Anterior cingulate cortex (tissue), 58 donors: ENCODE data around the gene FAM210A.
"Not testable (repeated sequence)": the region's sequence is repeated elsewhere in the genome, so short reads cannot be mapped to it uniquely, and the experiment has no call there.

Experiments
- DNase-seq, 58 donors: peaks; one replicate each; lab custom pipeline; 2025; lab: John Stamatoyannopoulos, UW

Gene FAM210A

DNA sequence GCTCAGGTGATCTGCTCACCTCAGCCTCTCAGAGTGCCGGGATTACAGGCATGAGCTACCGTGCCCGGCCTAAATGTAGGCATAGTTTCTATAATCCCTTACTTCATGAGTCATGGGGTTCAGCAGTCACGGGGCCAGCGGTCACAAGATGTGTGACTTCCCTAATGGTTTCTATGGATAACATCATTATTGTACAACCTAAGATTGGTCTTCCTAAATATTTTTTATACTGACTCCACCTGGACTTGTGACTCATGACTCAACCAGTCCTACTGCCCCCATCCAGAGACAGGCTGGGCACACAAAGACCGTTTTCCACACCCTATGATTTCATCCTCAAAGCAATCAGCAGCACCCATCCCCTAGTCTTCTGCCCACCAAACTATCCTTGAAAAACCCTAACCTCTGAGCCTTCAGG, 15.9 kb downstream of the FAM210A start:
- no peak for DNase-seq

DNA sequence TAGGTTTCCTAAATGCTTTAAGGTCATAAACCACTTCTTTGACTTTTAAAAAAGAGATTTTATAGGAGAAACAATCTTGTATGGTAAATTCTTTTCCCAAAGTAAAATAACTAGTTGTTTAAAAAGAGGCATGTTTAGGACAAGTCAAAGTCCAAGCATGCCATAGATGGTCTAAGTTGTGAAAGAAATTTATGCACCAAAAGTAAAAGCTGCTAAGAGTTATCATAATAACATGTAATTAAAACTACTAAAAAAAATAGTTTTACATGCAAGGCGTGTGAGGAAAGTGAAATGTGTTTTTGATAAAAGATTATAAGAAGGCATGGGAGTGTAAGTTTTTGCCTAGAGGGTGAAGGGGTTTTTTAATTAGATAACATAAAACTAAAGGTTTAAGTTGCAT, 22.5 kb downstream of the FAM210A start:
- DNase-seq = no peak

DNA sequence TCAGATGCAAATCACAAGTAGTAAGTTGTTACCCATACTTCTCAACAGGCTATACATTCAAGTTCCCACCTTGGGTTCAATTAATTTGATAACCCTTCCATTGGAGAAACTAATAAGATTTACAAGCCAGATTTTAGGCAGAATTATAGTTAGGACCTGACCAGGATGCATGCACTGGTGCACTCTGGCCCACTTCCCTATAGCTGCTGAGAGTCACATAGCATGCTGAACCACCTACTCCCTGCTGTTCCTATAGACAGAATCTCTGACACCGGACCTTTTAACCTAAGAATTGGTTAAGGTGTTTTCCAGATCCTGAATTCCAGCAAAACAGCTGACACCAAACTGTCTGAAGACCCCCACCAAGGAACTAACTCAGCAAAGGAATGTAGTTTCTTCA, 26.2 kb downstream of the FAM210A start:
- DNase-seq = no peak

DNA sequence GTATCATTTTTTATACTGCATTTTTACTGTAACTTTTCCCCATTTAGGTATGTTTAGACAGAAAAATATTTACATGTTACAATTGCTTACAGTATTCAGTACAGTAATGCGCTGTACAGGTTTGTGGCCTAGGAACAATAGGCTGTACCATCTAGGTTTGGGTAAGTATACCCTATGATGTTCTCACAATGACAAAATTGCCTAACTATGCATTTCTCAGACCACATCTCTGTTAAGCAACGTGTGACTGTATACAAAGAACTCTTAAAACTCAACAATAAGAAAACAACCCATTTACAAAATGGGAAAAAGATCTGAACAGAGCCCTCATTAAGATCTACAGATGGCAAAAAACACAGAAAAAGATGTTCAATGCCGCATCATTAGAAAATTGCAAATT, 29.4 kb downstream of the FAM210A start:
- DNase-seq = no peak

DNA sequence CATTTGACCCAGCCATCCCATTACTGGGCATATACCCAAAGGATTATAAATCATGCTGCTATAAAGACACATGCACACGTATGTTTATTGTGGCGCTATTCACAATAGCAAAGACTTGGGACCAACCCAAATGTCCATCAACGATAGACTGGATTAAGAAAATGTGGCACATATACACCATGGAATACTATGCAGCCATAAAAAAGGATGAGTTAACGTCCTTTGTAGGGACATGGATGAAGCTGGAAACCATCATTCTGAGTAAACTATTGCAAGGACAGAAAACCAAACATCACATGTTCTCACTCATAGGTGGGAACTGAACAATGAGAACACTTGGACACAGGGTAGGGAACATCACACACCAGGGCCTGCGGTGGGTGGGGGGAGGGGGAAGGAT, 31.0 kb downstream of the FAM210A start:
- DNase-seq = not testable (repeated sequence)

DNA sequence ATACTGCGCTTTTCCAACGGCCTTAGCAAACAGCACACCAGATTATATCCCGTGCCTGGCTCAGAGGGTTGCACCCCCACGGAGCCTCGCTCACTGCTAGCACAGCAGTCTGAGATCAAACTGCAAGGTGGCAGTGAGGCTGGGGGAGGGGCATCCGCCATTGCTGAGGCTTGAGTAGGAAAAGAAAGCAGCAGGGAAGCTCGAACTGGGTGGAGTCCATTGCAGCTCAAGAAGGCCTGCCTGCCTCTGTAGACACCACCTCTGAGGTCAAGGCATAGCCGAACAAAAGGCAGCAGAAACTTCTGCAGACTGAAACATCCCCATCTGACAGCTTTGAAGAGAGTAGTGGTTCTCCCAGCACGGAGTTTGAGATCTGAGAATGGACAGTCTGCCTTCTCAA, 36.3 kb downstream of the FAM210A start:
- DNase-seq = not testable (repeated sequence)

DNA sequence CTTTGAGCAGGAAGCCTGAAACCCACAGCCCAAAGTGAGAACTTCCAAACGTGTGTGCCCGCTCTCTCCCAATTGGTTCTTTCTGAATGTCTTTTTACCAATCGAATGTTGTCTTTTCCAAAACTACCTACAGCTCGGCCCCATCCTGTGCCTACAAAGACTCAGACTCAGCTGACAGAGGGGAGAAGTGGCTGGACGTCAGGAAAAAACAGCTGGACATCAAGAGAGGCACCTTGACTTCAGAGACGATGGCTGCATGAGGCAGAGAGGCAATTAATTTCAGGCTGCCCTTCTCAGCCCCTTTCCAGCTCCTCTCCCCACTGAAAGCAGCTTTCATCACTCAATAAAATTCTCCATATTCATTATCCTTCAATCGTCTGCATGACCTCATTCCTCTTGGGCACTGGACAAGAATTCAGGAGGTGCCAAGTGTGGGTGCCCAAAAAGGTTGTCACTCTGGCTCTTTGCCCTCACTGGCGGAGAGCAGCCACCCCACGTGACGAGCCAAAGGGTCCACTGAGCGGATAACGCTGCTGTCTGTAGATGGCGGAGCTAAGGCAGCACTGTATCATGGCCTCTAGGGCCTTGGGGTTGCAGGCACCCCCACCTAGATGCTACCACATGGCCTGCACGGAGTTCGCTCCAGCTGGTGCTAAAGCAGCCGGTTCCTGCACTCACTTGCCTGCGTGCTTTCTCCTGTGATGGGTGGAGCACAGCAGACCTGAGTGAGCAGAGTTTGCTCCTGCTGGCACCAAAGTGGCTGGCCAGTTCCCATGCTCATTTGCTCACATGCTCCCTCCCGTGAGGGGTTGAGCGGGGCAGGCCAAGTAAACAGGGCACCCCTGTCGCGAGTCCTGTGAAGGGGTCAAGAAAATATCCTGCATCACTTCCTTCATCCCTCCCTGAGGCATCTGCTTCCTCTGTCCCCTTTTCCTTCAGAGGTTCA, 37.9 kb downstream of the FAM210A start:
- peak in 1 of 58 donors; percentile 30 for DNase-seq

DNA sequence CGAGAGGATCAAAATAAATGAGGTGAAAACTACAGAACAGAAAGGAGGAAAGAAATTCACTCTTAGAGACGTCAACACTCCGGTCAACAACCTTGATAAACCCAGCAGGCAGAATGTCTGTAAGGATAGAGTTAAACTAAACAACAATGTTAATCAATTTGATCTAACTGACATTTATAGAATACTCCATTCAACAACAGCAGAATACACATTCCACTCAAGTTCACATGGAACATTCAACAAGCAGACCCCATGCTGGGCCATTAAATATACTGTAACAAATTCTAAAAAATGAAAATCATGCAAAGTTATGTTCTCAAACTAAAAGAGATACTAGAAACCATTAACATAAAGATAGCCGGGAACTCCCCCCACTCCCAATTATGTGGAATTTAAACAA, 41.8 kb downstream of the FAM210A start:
- no peak for DNase-seq

DNA sequence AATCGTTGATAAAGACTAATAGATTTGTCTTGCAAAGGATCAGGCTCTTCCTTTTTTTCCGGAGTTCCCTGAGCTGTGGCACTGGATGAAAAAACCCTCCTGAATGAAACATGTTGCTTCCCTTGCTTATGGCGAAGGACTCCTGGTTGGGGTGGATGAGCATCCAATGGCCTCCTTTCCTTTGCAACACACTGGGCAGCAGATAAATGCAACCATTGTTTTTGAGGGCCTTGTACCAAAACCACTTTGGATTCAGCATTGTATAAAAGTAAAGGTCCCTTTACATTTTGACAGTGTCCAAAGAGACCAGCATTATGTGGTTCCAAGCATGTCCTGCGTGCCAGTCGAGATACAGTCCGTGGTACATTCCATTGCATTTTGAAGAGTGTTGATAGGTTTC, 44.7 kb downstream of the FAM210A start:
- peak in 2 of 58 donors; percentile 12 to 21 for DNase-seq

DNA sequence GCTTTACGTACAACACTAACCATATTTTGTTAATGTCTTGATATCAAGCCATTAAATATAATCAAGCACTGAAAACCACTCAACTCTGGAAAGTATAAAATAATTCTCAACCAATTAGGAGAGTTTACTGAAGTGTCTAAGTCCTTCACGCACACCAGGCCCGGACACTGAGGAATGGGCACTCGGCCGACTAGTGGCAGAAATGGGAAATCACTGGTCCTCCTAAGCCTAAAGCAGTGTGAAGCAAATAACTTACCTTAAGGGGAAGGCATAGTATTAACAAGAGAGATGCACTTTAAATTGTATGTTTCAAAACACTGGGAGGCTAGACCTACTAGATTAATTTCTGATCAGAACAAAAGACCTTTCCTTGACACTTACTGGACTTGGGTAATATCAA, 45.7 kb downstream of the FAM210A start:
- peak in 7 of 58 donors; percentile 9 to 19 (median 14) for DNase-seq

DNA sequence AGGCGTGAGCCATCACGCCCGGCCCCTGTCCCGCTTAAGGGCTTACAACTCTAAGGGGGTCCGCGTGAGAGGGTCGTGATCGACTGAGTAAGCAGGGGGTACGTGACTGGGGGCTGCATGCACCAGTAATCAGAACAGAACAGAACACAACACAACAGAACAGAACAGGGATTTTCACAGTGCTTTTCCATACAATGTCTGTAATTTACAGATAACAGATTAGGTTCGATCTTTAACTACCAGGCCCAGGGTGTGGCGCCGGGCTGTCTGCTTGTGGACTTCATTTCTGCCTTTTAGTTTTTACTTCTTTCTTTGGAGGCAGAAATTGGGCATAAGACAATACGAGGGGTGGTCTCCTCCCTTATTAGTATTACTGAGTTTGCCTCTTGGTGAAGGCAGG, 49.0 kb downstream of the FAM210A start:
- DNase-seq = not testable (repeated sequence)

DNA sequence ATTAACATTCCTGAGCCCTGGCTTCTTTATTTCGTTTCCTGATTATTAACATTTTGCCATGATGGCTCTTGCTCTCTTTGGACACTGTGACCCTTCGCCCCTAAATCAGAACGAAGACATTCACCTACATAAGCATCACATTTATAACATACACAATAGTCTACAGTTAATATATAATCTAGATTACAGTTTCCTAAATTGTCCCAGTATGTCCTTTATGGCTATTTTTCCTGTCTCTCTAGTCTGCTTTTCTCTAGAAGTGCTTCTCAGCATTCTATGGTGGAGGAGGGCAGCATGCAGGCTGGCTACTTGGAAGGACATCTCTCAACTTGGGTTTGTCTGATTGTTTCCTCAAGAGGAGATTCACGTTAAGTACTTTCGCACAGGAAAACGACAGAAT, 49.9 kb downstream of the FAM210A start:
- no peak for DNase-seq

DNA sequence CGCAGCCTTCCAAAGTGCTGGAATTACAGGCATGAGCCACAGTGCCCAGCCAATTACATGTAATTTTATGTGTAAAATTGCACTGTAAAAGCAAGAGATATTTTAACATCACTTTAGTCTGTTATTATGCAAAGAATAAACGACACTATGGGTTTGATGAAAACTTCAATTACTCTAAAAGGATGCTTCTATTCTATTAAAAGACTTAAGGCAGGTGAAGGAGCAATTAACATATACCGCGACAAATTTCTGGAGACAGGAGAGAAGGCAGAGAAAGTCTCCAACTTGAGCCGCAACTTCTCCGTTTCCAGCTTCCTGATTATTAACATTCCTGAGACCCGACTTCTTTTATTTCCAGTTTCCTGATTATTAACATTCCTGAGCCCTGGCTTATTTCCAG, 53.7 kb downstream of the FAM210A start:
- DNase-seq = no peak

DNA sequence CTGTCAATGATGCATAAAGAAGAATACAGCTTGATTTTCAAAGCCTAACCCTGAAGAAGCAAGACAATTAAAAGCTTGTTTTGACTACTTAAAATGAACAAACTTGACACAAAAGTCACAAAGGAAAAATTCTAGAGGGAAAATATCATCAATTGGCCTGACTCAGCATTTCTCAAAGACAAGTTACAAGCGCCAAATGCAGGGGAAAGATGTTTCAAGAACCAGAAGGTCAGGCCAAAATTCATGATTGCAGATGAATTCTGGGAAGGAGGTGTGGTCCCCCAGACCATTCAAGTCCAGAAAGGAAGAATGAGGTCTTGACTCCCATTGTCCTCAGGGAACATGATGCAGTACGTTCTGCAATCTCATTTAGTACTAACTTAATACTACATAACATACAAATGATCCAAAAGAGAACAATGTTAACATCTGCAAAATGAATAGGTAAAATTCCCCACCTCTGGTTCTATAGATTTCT, 64.5 kb downstream of the FAM210A start:
- DNase-seq = no peak

DNA sequence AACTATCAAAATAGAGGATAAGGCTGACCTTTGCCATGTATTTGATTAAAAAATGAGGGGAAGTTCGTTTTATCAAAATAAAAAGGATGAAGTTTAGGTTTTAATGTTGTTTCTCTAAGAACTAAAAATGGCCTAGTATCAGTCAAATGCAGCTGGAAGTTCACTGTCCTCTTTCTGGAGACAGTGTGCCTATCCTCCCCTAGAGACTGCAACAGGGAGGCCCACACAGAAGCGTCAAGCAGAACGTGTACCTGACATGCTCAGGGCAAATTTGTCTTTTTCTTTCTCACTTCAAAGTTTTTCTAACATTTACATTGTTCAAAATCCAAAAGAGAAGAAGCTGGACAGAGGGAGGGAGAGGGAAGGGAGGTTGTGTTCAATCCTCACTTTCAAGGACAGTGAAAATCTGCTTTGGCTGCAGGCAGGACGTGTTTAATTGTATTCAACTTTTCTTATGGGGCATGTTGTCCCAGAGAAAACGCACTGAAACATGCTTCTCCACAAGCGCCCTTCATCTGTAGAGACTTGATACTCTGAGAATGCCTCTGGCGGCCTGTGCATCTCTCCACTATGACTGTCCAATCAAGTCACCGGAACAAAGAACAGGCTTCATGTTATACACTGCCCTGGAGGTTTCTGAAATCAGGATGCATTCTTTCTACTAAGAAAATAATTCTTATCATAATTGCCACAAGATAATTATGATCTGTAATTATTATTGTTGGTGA, 65.1 kb downstream of the FAM210A start:
- DNase-seq = no peak

DNA sequence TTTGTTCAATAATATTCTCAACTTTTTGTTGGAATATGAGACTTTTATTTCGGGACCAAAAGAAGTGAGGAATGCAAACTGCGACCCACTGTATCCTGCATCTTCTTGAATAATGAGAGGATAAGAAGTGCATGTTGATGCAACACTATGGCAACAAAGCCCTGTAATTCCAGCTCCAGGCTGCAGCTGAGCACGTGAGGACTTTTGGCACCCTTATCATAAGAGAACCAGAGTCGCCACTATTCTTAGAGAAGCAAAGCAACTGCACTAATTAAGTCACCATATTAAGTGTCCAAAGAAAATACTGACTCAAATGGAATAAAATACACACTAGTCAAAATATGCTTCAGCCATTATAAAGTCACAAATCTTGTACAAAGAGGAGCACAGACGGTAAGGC, 65.8 kb downstream of the FAM210A start:
- peak in 1 of 58 donors; percentile 19 for DNase-seq

DNA sequence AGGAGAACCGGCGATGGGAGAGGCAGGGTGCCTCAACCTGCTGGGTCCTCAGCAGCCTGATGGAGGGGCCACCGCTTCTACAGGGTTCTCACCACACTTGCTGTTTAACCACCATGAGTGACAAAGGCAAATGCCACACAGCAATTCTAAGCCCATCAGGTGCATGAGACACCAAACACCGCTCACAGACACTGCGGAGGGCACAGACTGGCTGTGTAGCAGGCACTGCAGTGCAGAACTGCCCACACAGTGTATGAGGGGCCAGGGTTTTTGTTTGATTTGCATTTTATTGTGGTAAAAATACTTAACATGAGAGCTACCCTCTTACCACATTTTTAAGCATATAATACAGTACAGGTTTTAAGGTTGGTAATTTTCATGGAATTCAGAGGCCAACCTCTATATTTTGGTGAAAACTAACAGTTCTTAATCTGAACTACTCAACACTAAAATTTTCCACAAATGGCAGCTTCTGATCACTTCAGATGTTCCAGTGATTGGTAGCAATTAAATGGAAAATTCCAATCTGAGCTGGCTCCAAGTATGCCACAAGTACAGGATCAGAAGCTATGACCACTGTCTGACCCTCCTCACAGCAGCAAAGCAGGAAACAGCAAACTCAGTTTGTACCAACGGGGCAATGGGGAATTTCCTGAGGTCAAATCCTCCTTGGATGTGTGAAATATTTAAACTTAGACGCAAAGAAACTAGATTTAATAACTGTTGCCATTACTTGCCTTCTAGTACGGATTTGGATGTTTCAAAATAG, 67.7 kb downstream of the FAM210A start:
- DNase-seq = no peak

DNA sequence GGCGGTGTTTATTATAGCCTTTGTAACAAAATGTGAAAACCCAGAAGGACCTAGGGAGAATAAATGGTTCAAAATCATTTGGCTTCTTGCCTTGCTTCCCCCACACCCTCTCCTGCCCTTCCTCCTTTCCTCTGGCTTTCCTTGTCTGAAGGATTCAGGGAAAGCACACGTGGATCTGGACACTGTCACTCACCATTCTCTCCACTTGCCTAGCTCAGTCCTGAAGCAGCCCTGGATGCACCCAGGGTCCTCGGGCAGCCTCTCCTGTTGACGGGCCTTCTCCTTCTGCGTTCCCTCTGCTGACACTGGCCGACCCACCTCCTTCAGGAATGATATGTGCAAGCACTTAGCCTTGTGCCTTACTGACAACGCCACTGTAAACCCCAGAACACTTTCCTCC, 68.4 kb downstream of the FAM210A start:
- no peak for DNase-seq

DNA sequence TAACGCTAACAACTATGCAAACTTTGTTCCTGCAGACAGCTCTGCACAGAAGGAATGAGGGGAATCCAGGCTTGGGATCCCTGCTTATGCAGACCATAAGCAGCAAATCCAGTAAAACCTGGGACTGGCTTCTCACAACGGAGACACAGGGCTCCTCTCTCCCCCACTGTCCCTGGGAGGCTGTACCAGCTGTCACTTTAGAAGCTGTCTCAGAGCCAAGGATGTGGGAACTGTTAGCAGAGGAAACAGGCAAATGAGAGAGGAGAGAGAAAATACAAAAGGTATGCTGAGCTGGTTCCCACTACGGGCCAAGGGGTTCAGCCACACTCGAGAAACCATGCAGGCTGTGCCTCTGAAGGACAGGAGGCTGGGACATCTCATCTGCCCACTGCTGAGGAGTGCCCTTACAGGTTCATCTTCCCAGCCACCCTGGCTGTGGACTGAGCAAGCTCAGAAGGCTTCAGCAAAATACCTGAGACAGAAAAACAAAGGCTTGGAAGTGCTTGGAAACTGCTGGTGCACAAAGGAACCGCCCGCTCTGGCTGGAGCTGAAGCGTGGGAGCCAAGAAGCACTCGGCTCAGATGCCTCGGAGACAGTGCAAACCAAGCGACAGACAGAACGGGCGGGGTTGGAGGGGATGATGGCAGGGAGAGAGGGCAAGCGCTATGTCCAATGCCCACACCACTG, 72.5 kb downstream of the FAM210A start:
- peak in 23 of 58 donors; percentile 5 to 74 (median 43) for DNase-seq
